HEK293 (cell line): ENCODE data around the gene GREM2.
A peak's percentile ranks its signal among the peaks of the same experiment; 100 is the strongest.

Experiments
- HIC1 ChIP-seq: fragments of 450-650 bp; formaldehyde crosslinking; IDR thresholded peaks from 2 replicates; pipeline ENCODE4 v1.5.1; 2016; ENCODE audit warnings: missing biosample characterization, missing genetic modification characterization
- KLF17 ChIP-seq: fragments of 450-650 bp; formaldehyde crosslinking; IDR thresholded peaks from 2 replicates; pipeline ENCODE4 v1.5.1; 2016; ENCODE audit warnings: missing biosample characterization, missing genetic modification characterization
- KLF7 ChIP-seq: fragments of 450-650 bp; formaldehyde crosslinking; IDR thresholded peaks from 2 replicates; pipeline ENCODE4 v1.5.1; 2016; ENCODE audit warnings: missing biosample characterization, missing genetic modification characterization, borderline replicate concordance
- MEIS1 ChIP-seq: sonication (generic); formaldehyde crosslinking; IDR thresholded peaks from 2 replicates; pipeline ENCODE4 v1.8.1; 2022; ENCODE audit warnings: missing genetic modification reagents, mild to moderate bottlenecking, borderline replicate concordance
- MYNN ChIP-seq: fragments of 450-650 bp; formaldehyde crosslinking; IDR thresholded peaks from 2 replicates; pipeline ENCODE4 v1.5.1; 2016; ENCODE audit warnings: missing biosample characterization, missing genetic modification characterization, borderline replicate concordance
- OSR2 ChIP-seq: fragments of 450-650 bp; formaldehyde crosslinking; IDR thresholded peaks from 2 replicates; pipeline ENCODE4 v1.5.1; 2016; ENCODE audit warnings: missing biosample characterization, missing genetic modification characterization
- PATZ1 ChIP-seq: fragments of 450-650 bp; formaldehyde crosslinking; IDR thresholded peaks from 2 replicates; pipeline ENCODE4 v1.5.1; 2016; ENCODE audit warnings: missing biosample characterization, missing genetic modification characterization
- SP2 ChIP-seq: fragments of 450-650 bp; formaldehyde crosslinking; IDR thresholded peaks from 2 replicates; pipeline ENCODE4 v1.5.1; 2016; ENCODE audit warnings: missing biosample characterization, missing genetic modification characterization
- TSHZ1 ChIP-seq: fragments of 450-650 bp; formaldehyde crosslinking; IDR thresholded peaks from 2 replicates; pipeline ENCODE4 v1.5.1; 2016; ENCODE audit warnings: missing biosample characterization, missing genetic modification characterization, borderline replicate concordance
- ZBTB10 ChIP-seq: fragments of 450-650 bp; formaldehyde crosslinking; IDR thresholded peaks from 2 replicates; pipeline ENCODE4 v1.5.1; 2016; ENCODE audit warnings: missing biosample characterization, missing genetic modification characterization
- ZBTB48 ChIP-seq: fragments of 450-650 bp; formaldehyde crosslinking; IDR thresholded peaks from 2 replicates; pipeline ENCODE4 v1.5.1; 2016; ENCODE audit warnings: missing biosample characterization, missing genetic modification characterization
- ZEB2 ChIP-seq: fragments of 450-650 bp; formaldehyde crosslinking; IDR thresholded peaks from 2 replicates; pipeline ENCODE4 v1.5.1; 2016; ENCODE audit warnings: missing biosample characterization, missing genetic modification characterization
- ZNF114 ChIP-seq: fragments of 450-650 bp; formaldehyde crosslinking; IDR thresholded peaks from 2 replicates; pipeline ENCODE4 v1.5.0; 2017; ENCODE audit warnings: missing biosample characterization, missing genetic modification characterization
- ZNF174 ChIP-seq: fragments of 450-650 bp; formaldehyde crosslinking; IDR thresholded peaks from 2 replicates; pipeline ENCODE4 v1.5.0; 2017; ENCODE audit warnings: missing biosample characterization, mild to moderate bottlenecking, missing genetic modification characterization
- ZNF211 ChIP-seq: fragments of 450-650 bp; formaldehyde crosslinking; IDR thresholded peaks from 2 replicates; pipeline ENCODE4 v1.5.1; 2016; ENCODE audit warnings: low read depth, missing biosample characterization, missing genetic modification characterization
- ZNF513 ChIP-seq: fragments of 450-650 bp; IDR thresholded peaks from 2 replicates; pipeline ENCODE4 v1.5.1; 2018; ENCODE audit warnings: missing biosample characterization, missing genetic modification characterization
- ZNF549 ChIP-seq: fragments of 450-650 bp; IDR thresholded peaks from 2 replicates; pipeline ENCODE4 v1.5.1; 2018; ENCODE audit warnings: missing biosample characterization, missing genetic modification characterization, mild to moderate bottlenecking, inconsistent platforms, moderate library complexity
- ZNF555 ChIP-seq: fragments of 450-650 bp; formaldehyde crosslinking; conservative IDR thresholded peaks from 2 replicates; pipeline ENCODE4 v1.5.1; 2017; ENCODE audit warnings: missing biosample characterization, mild to moderate bottlenecking, missing genetic modification characterization, inconsistent platforms
- ZNF610 ChIP-seq: fragments of 450-650 bp; formaldehyde crosslinking; IDR thresholded peaks from 2 replicates; pipeline ENCODE4 v1.5.1; 2016; ENCODE audit warnings: missing biosample characterization, missing genetic modification characterization, borderline replicate concordance
- ZNF621 ChIP-seq: fragments of 450-650 bp; formaldehyde crosslinking; IDR thresholded peaks from 2 replicates; pipeline ENCODE4 v1.5.1; 2017; ENCODE audit warnings: missing biosample characterization, missing genetic modification characterization
- ZNF677 ChIP-seq: fragments of 450-650 bp; IDR thresholded peaks from 2 replicates; pipeline ENCODE4 v1.5.0; 2018; ENCODE audit warnings: missing biosample characterization, mild to moderate bottlenecking, missing genetic modification characterization, moderate library complexity
- ZNF747 ChIP-seq: fragments of 450-650 bp; formaldehyde crosslinking; IDR thresholded peaks from 2 replicates; pipeline ENCODE4 v1.5.1; 2016; ENCODE audit warnings: missing biosample characterization, missing genetic modification characterization
- ZNF768 ChIP-seq: fragments of 450-650 bp; formaldehyde crosslinking; IDR thresholded peaks from 2 replicates; pipeline ENCODE4 v1.5.1; 2018; ENCODE audit warnings: missing biosample characterization, mild to moderate bottlenecking, missing genetic modification characterization
- ZSCAN30 ChIP-seq: fragments of 450-650 bp; IDR thresholded peaks from 2 replicates; pipeline ENCODE4 v1.5.1; 2018; ENCODE audit warnings: missing biosample characterization, mild to moderate bottlenecking, missing genetic modification characterization, moderate library complexity

Gene GREM2

GRCh38 chr1:240515505-240515904 is 96.5 kb downstream of the GREM2 start (continued):
- TF ChIP-seq HIC1 (tag by site-specific recombination) (no peak; the same call in 1 of the 2 replicates), SP2 (tag by site-specific recombination) (no peak), ZNF610 (tag by site-specific recombination) (peak; percentile 27; the same call in 1 of the 2 replicates), ZNF513 (tag by site-specific recombination) (no peak), ZNF549 (tag by site-specific recombination) (no peak), OSR2 (peak; percentile 92), ZNF555 (tag by site-specific recombination) (0 out of 2 replicates have a peak, but pooled peaks have one; percentile 11), ZBTB48 (tag by site-specific recombination) (no peak), ZSCAN30 (tag by site-specific recombination) (peak; percentile 56; the same call in 1 of the 2 replicates), KLF7 (tag by site-specific recombination) (no peak), ZNF677 (tag by site-specific recombination) (no peak), ZNF768 (tag by site-specific recombination) (no peak), ZNF211 (tag by site-specific recombination) (no peak), ZEB2 (tag by site-specific recombination) (peak; percentile 66; the same call in 1 of the 2 replicates), TSHZ1 (tag by site-specific recombination) (no peak), ZNF747 (tag by site-specific recombination) (no peak), ZNF621 (tag by site-specific recombination) (peak; percentile 82; the same call in 1 of the 2 replicates), PATZ1 (tag by site-specific recombination) (no peak), ZNF114 (tag by site-specific recombination) (no peak), KLF17 (tag by site-specific recombination) (no peak), ZNF174 (tag by site-specific recombination) (no peak), ZBTB10 (no peak), MEIS1 (CRISPR knock-in tag) (no peak), MYNN (tag by site-specific recombination) (peak; percentile 46; the same call in 1 of the 2 replicates)
